Mammary epithelial cell (primary cell): Measurements from ENCODE around the gene CD276.

Experiments
- CTCF ChIP-seq, 2 donors: IDR thresholded peaks in 1 of 2; conservative IDR thresholded peaks in 1 of 2; 2 replicates each; pipeline ENCODE4 v1.5.1; 2011 to 2012; ENCODE audit warnings: inconsistent platforms in 2 of 2, low read length in 2 of 2, mild to moderate bottlenecking in 2 of 2, control low read depth in 1 of 2, low read depth in 1 of 2; ENCODE audit not compliant: insufficient read depth in 1 of 2; ENCODE audit errors: extremely low read depth in 1 of 2
- EZH2 ChIP-seq: IDR thresholded peaks from 2 replicates; pipeline ENCODE4 v1.6.1; 2012; ENCODE audit warnings: low read length, inconsistent platforms, borderline replicate concordance

GRCh38 chr15:73658645-73659044 lies 25.5 kb upstream of the CD276 start:
- TF ChIP-seq CTCF (conservative IDR thresholded peaks at IDR 0.05 in 1 of 2, IDR thresholded peaks at IDR 0.05 in 1 of 2; ENCODE audit: extremely low read depth in 1 of 2, insufficient read depth in 1 of 2, low read depth in 1 of 2, low read length in 2 of 2): no peak
- TF ChIP-seq EZH2: no peak
